Measurements from ENCODE around the gene OR56A5.
"Not testable (repeated sequence)": the region's sequence is repeated elsewhere in the genome, so short reads cannot be mapped to it uniquely, and the experiment has no call there.

Gene OR56A5

GRCh38 chr11:5968394-5968793, at the start of gene OR56A5:
Gene OR56A5, minus strand, starts transcription at chr11:5968494. Its CDS starts 0 bp downstream, at chr11:5968494.
- no peak for DNase-seq

GRCh38 chr11:6013042-6013441, 44.7 kb upstream of the OR56A5 start:
- DNase-seq: no peak

- no peak for DNase-seq
Observed at GRCh38 chr11:6012035-6012668, 43.9 kb upstream of the OR56A5 start.

- no peak for DNase-seq
Observed at GRCh38 chr11:6006846-6007245, 38.6 kb upstream of the OR56A5 start, which contains the start of gene OR56A4. Gene OR56A4, minus strand, starts transcription at chr11:6006946. Its CDS starts 3,954 bp downstream, at chr11:6002992.

GRCh38 chr11:6006395-6006794, 38.1 kb upstream of the OR56A5 start:
- no peak for DNase-seq

GRCh38 chr11:6002202-6002699, 34.0 kb upstream of the OR56A5 start:
- DNase-seq: no peak

- DNase-seq: no peak
Observed at GRCh38 chr11:5994791-5995190, 26.5 kb upstream of the OR56A5 start.

- peak; percentile 3 for DNase-seq
Observed at GRCh38 chr11:5992604-5993251, 24.4 kb upstream of the OR56A5 start.

GRCh38 chr11:5992150-5992549, 23.9 kb upstream of the OR56A5 start:
- no peak for DNase-seq

- DNase-seq: no peak
Observed at GRCh38 chr11:5989203-5989602, 20.9 kb upstream of the OR56A5 start.

- DNase-seq: no peak
Observed at GRCh38 chr11:5986885-5987284, 18.6 kb upstream of the OR56A5 start, which contains the start of gene OR52L1. Gene OR52L1, minus strand, starts transcription at chr11:5986985. Its CDS starts 55 bp downstream, at chr11:5986930.

GRCh38 chr11:5983443-5983842, 15.1 kb upstream of the OR56A5 start:
- DNase-seq: no peak

GRCh38 chr11:5973530-5973929, 5.2 kb upstream of the OR56A5 start:
- DNase-seq: no peak

- no peak for DNase-seq
Observed at GRCh38 chr11:5967708-5968107, 586 bp downstream of the OR56A5 start.

- DNase-seq: no peak
Observed at GRCh38 chr11:5966958-5967357, 1.3 kb downstream of the OR56A5 start.

- DNase-seq: not testable (repeated sequence)
Observed at GRCh38 chr11:5960704-5961320, 7.5 kb downstream of the OR56A5 start.

GRCh38 chr11:5955586-5955985, 12.7 kb downstream of the OR56A5 start:
- DNase-seq: no peak

- DNase-seq: no peak
Observed at GRCh38 chr11:5941951-5942350, 26.3 kb downstream of the OR56A5 start, which contains the start of gene OR56A3. Gene OR56A3, plus strand, starts transcription at chr11:5942251. Its CDS starts 5,096 bp downstream, at chr11:5947347.

- no peak for DNase-seq
Observed at GRCh38 chr11:5940748-5941147, 27.5 kb downstream of the OR56A5 start.

- DNase-seq: no peak
Observed at GRCh38 chr11:5938603-5938965, 29.7 kb downstream of the OR56A5 start.

- DNase-seq: no peak
Observed at GRCh38 chr11:5937868-5938602, 30.3 kb downstream of the OR56A5 start.

- no peak for DNase-seq
Observed at GRCh38 chr11:5933116-5933515, 35.2 kb downstream of the OR56A5 start.

- DNase-seq: no peak
Observed at GRCh38 chr11:5932671-5933070, 35.6 kb downstream of the OR56A5 start.
